ENCODE results near the gene SNX9. TPM values are rescaled to one million over a fixed set of nuclear protein-coding genes. Genes with fewer than 3 reads are reported as not detected.

The SNX9 gene
- total and polyA plus RNA-seq, 2 of the 8 experiments (the other 6 are each of a cell fraction or from before 2014, with no cell fraction given), result 11.8 to 23.2 TPM

- Histone ChIP-seq H3K18ac (ENCODE audit: extremely low read depth, low read length) (no peak overlapping the region), H3K27ac (ENCODE audit: low read depth, low read length) (no peak overlapping the region), H4K8ac (ENCODE audit: extremely low read depth, insufficient read depth, low read length) (no peak overlapping the region), H3K56ac (replicated peaks; ENCODE audit: insufficient read length, low read depth, low read length) (no peak overlapping the region), H3K23me2 (ENCODE audit: low read depth, low read length) (peaks cover 5% of the 10 kb centered on the region; the same call in 1 of the 2 replicates), H3K9me3 (ENCODE audit: insufficient read depth in 2 of 2, low read depth in 1 of 2, low read length in 1 of 2) (no peaks in the 10 kb centered on the region), H3K4me1 (replicated peaks in 1 of 4; ENCODE audit: control insufficient read depth in 3 of 4, insufficient read depth in 4 of 4, low read length in 3 of 4) (peaks cover 6 to 24% (median 20%) of the 10 kb centered on the region in 4 experiments), H2AFZ (ENCODE audit: low read length) (no peak overlapping the region), H3K14ac (ENCODE audit: insufficient read length) (no peak overlapping the region), H3K4me2 (ENCODE audit: insufficient read depth in 1 of 2, low read depth in 2 of 2, low read length in 2 of 2) (no peak overlapping the region), H3K79me2 (ENCODE audit: control insufficient read depth in 1 of 2, insufficient read depth in 2 of 2, low read length in 2 of 2) (peaks cover 0 to 31% of the 10 kb centered on the region in 2 experiments; a peak in 2 of 4 replicates), H4K5ac (ENCODE audit: insufficient read length, low read depth, low read length) (no peak overlapping the region), H2BK12ac (ENCODE audit: low read depth, low read length) (no peak overlapping the region), H3K4me3 (ENCODE audit: extremely low read depth in 1 of 4, insufficient read depth in 2 of 4, low read depth in 3 of 4, low read length in 4 of 4) (no peak overlapping the region), H3K36me3 (ENCODE audit: control insufficient read depth in 2 of 4, insufficient read depth in 4 of 4, low read length in 3 of 4) (no peaks in the 10 kb centered on the region), H2BK15ac (ENCODE audit: low read length) (no peak overlapping the region), H4K20me1 (replicated peaks in 1 of 2; ENCODE audit: control insufficient read depth in 1 of 2, insufficient read depth in 2 of 2, low read length in 2 of 2) (no peaks in the 10 kb centered on the region), H2BK20ac (ENCODE audit: low read length) (no peak overlapping the region), H3K23ac (ENCODE audit: insufficient read length) (no peak overlapping the region), H3K9ac (replicated peaks in 1 of 4; ENCODE audit: extremely low read depth in 1 of 4, low read depth in 3 of 4, low read length in 3 of 4) (no peak overlapping the region), H2AK5ac (ENCODE audit: low read depth, low read length) (no peak overlapping the region), H2BK120ac (replicated peaks; ENCODE audit: low read depth, low read length) (no peak overlapping the region), H4K91ac (replicated peaks; ENCODE audit: insufficient read length, low read length) (no peak overlapping the region), H3K4ac (replicated peaks; ENCODE audit: insufficient read length, low read depth, low read length) (no peak overlapping the region), H2BK5ac (ENCODE audit: low read depth, low read length) (no peak overlapping the region), H3K79me1 (ENCODE audit: low read depth, low read length) (peaks cover 3% of the 10 kb centered on the region), H3K27me3 (replicated peaks in 1 of 4; ENCODE audit: control insufficient read depth in 3 of 4, extremely low read depth in 1 of 4, insufficient read depth in 3 of 4, low read length in 3 of 4) (peaks cover 0 to 16% (median 11%) of the 10 kb centered on the region in 4 experiments; a peak in 5 of 7 replicates)
- WGBS, 2 experiments (ENCODE audit: extremely low coverage in 1 of 2, insufficient coverage in 1 of 2, insufficient read length in 1 of 2, insufficient replicate concordance in 2 of 2, low coverage in 1 of 2, low lambda C conversion rate in 2 of 2, missing lambda C conversion rate in 1 of 2), result 99% methylated on average over 4 of the region's 4 CpGs; no CpG with 5 or more reads in 1 of the 2 experiments
- DNase-seq (ENCODE audit: low read depth in 1 of 2, low spot score in 2 of 2) (no peak), FAIRE-seq (no peak)
- TF ChIP-seq RXRA (IDR thresholded peaks at IDR 0.05; ENCODE audit: insufficient read depth, low read depth, low read length) (no peak), CBX5 (IDR thresholded peaks at IDR 0.05; ENCODE audit: low read depth, low read length) (no peak), SIRT6 (IDR thresholded peaks at IDR 0.05; ENCODE audit: low read length) (no peak), CHD1 (IDR thresholded peaks at IDR 0.05; ENCODE audit: low read depth, low read length) (no peak), SP4 (IDR thresholded peaks at IDR 0.05; ENCODE audit: low read length) (no peak)
- TF ChIP-seq, protein P1, sequence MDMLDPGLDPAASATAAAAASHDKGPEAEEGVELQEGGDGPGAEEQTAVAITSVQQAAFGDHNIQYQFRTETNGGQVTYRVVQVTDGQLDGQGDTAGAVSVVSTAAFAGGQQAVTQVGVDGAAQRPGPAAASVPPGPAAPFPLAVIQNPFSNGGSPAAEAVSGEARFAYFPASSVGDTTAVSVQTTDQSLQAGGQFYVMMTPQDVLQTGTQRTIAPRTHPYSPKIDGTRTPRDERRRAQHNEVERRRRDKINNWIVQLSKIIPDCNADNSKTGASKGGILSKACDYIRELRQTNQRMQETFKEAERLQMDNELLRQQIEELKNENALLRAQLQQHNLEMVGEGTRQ (IDR thresholded peaks at IDR 0.05; ENCODE audit: low read length), result no peak
- CTCF ChIA-PET (ENCODE audit: partially characterized antibody), result interaction anchor here (1.5 to 2.6 kb wide), 6 partner anchors 10 to 90 kb away, joined by 3 to 12 read pairs (median 7); no protein-coding TSS in a partner anchor
- POLR2A ChIA-PET (ENCODE audit: partially characterized antibody), result interaction anchor here (1.2 to 1.4 kb wide), 3 partner anchors 11 to 83 kb away, joined by 3 to 5 read pairs (median 3); no protein-coding TSS in a partner anchor
These were observed 161.1 kb downstream of the SNX9 start for GRCh38 chr6:157984128-157984527.

Measured in H1 (cell line).